HL-60 (cell line): ENCODE data around the gene CNTNAP2.

Experiments used
- DNase-seq, 2 experiments: peaks; one replicate each; pipeline ENCODE4 v3.0.0-alpha.2; 2010 to 2020; ENCODE audit warnings: low read depth in 1 of 2, low spot score in 1 of 2
- H3K27ac ChIP-seq: fragments of 250-450 bp; sonication (Bioruptor Pico); replicated peaks from 2 replicates; pipeline ENCODE4 v1.5.1; 2020; ENCODE audit warnings: mild to moderate bottlenecking, moderate library complexity
- H3K27me3 ChIP-seq: fragments of 250-450 bp; sonication (Bioruptor Pico); 2 replicates; pipeline ENCODE4 v1.5.1; 2021; ENCODE audit warnings: mild to moderate bottlenecking, moderate library complexity; ENCODE audit not compliant: insufficient read depth, poor library complexity, severe bottlenecking
- H3K4me3 ChIP-seq: replicated peaks from 2 replicates; pipeline ENCODE4 v1.5.1; 2011; ENCODE audit warnings: mild to moderate bottlenecking, control low read depth, low read length; ENCODE audit not compliant: insufficient read depth
- CTCF ChIP-seq: IDR thresholded peaks from one replicate; pipeline ENCODE4 v1.5.1; 2011; ENCODE audit warnings: low read length, control low read depth, inconsistent platforms; ENCODE audit not compliant: insufficient read depth
- GABPA ChIP-seq: IDR thresholded peaks from 2 replicates; pipeline ENCODE4 v1.6.1; 2012; ENCODE audit warnings: low read depth
- POLR2AphosphoS5 ChIP-seq: IDR thresholded peaks from 2 replicates; pipeline ENCODE4 v1.6.1; 2012; ENCODE audit warnings: low read depth
- REST ChIP-seq: IDR thresholded peaks from 2 replicates; pipeline ENCODE4 v1.6.1; 2012; ENCODE audit warnings: low read depth; ENCODE audit not compliant: insufficient replicate concordance
- SPI1 ChIP-seq: IDR thresholded peaks from 2 replicates; pipeline ENCODE4 v1.6.1; 2012; ENCODE audit warnings: low read depth, mild to moderate bottlenecking, borderline replicate concordance

Gene CNTNAP2

GRCh38 chr7:148303295-148304082 is 2186.9 kb downstream of the CNTNAP2 start:
- Histone ChIP-seq H3K27me3 (no peaks in the 10 kb centered on the region), H3K4me3 (no peak overlapping the region), H3K27ac (no peak overlapping the region)
- DNase-seq = no peak
- TF ChIP-seq REST (no peak), CTCF (no peak), GABPA (no peak), SPI1 (no peak), POLR2AphosphoS5 (no peak)

- Histone ChIP-seq H3K27ac (no peak overlapping the region), H3K4me3 (no peak overlapping the region), H3K27me3 (no peaks in the 10 kb centered on the region)
- TF ChIP-seq SPI1 (no peak), GABPA (no peak), CTCF (no peak), POLR2AphosphoS5 (no peak), REST (no peak)
- no peak for DNase-seq
Measured at GRCh38 chr7:148304083-148304335, 2187.4 kb downstream of the CNTNAP2 start.

- DNase-seq = no peak
- no peak for TF ChIP-seq POLR2AphosphoS5
- TF ChIP-seq REST = no peak
- TF ChIP-seq SPI1 = no peak
- no peak for TF ChIP-seq GABPA
- no peak for TF ChIP-seq CTCF
- no peak overlapping the region for H3K4me3 ChIP-seq
- H3K27me3 ChIP-seq = no peaks in the 10 kb centered on the region
- H3K27ac ChIP-seq = no peak overlapping the region
Measured at GRCh38 chr7:148304456-148304855, 2187.9 kb downstream of the CNTNAP2 start.
